8988T (cell line): Measurements from ENCODE around the gene VCL.
"Not testable (repeated sequence)": the region's sequence is repeated elsewhere in the genome, so short reads cannot be mapped to it uniquely, and the experiment has no call there.

ENCODE experiments used
- DNase-seq: peaks from one replicate; pipeline ENCODE4 v3.0.0; 2011

Gene VCL

DNA sequence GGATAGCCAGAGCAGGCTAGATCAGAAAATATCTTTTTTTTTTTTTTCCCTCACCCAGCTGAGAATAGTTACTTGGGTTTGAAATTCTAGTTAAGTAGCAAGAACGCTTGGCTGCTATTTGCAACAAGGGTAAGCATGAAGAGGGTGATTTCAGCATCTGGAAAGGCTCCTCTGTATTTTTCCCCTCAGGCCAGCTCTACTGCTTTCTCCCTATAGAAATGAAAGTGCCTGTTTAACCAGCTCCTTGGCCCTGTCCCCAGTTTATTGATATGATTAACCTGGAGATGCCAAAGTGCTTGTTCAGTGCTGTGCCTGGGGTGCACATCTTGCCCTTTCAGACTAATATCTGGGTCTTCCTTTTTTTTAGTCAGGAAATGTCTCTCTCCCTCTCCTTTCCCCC is 115.6 kb downstream of the VCL start:
- no peak for DNase-seq

GRCh38 chr10:74114041-74114448 is 116.1 kb downstream of the VCL start:
- no peak for DNase-seq

- DNase-seq = no peak
Measured at GRCh38 chr10:74117738-74118137, 119.8 kb downstream of the VCL start.

GRCh38 chr10:74118804-74119203 is 120.9 kb downstream of the VCL start:
- no peak for DNase-seq

DNA sequence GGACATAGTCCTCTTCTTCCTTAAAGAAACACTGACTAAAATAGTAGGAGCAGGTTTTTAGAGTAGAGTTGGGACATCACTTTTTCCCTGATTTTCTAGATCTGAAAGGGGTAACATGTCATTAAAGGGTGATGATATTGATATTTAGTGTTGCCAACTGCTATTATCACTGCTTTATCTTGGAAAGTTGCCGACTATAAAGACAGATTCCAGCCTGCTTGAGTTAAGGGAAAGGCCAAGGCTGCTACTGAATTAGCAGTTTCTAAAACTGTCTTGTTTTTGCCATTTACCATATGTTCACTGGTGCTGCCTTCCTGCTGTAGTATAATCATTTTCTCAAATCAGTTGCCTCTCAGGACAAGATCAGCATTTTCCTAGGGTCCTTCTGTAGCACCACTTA is 123.0 kb downstream of the VCL start:
- no peak for DNase-seq

- no peak for DNase-seq
Measured at GRCh38 chr10:74121368-74121767, 123.5 kb downstream of the VCL start.

- DNase-seq = no peak
Measured at GRCh38 chr10:74122060-74122459, 124.1 kb downstream of the VCL start.

DNA sequence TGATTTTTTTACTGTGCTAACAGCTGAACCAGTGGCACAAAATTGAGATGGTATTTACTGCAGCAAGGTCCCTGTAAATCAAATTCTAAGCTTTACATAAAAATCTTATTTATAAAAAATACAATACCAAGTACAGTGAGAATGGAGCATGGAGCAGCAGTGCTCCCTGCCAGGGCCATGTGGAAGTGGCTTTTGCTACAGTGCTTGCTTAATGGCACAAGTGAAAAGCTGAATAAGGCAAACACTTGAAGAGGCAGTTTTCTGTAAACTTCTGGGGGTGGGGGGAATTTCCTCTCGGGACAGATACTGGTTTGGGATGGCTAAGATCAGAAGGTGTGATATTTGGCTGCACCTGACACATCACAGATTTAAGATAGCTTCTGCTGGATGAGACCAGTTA is 125.2 kb downstream of the VCL start:
- no peak for DNase-seq

DNA sequence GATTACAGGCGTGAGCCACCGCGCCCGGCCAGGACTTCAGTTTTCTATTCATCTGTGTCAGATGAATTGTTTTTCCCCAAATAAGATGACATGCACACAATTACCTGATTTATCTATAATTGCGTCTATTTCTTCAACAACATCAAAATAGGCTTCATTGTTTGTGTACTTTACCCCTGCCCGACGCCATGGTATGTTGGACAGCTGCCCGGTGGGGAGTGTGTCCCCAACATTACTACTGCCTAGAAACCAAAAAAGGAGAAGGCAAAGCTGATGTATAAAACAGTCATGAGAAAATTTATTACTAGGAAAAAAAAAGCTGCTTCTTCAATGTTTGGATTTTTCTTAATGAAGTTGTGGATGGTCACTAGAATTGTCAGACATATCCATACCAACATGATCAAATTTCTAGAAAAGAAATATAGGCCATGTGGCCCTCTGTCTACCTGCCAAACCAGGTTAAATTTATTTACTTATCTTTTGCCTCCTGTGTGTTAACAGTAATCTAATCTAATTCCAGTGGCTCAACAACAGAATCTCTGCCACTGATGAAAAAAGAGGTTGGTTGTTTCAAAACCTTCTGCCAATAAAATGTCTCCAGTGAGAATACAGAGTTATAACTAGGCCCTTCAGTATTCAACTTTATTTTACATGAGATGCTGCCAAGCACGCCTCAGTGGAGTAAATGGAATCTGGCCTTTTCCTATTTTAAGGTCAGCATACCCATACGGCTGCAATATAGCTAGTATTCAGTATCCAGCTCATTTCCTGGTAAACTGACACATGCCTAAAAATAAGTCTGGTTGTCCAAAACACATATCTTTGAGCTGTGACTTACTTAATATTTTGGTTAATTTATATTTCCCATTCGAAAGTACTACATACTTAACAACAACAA is 136.3 kb downstream of the VCL start:
- DNase-seq = no peak

- DNase-seq = no peak
Measured at GRCh38 chr10:74135452-74135851, 137.5 kb downstream of the VCL start.

GRCh38 chr10:74137992-74138391 is 140.1 kb downstream of the VCL start:
- DNase-seq = no peak

- not testable (repeated sequence) for DNase-seq
Measured at GRCh38 chr10:74138596-74138995, 140.7 kb downstream of the VCL start.

GRCh38 chr10:74139981-74140380 is 142.1 kb downstream of the VCL start:
- no peak for DNase-seq

GRCh38 chr10:74140553-74140952 is 142.6 kb downstream of the VCL start:
- DNase-seq = no peak

- DNase-seq = no peak
Measured at GRCh38 chr10:74145133-74145532, 147.2 kb downstream of the VCL start.

DNA sequence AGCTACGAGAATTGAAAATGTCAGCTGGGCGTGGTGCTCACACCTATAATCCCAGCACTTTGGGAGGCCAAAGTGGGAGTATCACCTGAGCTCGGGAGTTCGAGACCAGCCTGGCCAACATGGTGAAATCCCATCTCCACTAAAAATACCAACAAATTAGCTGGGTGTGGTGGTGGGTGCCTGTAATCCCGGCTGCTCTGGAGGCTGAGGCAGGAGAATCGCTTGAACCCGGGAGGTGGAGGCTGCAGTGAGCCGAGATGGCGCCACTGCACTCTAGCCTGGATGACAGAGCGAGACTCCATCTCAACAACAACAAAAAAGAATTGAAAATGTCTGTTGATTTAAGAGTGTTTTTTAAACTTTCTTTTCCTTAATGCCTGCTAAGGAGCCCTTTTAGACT is 149.1 kb downstream of the VCL start:
- not testable (repeated sequence) for DNase-seq

- DNase-seq = peak; percentile 67
Measured at GRCh38 chr10:74150204-74150989, 152.5 kb downstream of the VCL start, which contains the start of gene AP3M1. TSS of gene AP3M1 (minus strand) at chr10:74150828. CDS start at chr10:74138379, 12,449 bp downstream.

- peak; percentile 66 for DNase-seq
Measured at GRCh38 chr10:74150990-74151878, 153.3 kb downstream of the VCL start, which contains the start of gene ADK. TSS of gene ADK (plus strand) at chr10:74151221. CDS start at chr10:74151279, 58 bp downstream.

GRCh38 chr10:74151879-74152722 is 154.2 kb downstream of the VCL start:
- no peak for DNase-seq

DNA sequence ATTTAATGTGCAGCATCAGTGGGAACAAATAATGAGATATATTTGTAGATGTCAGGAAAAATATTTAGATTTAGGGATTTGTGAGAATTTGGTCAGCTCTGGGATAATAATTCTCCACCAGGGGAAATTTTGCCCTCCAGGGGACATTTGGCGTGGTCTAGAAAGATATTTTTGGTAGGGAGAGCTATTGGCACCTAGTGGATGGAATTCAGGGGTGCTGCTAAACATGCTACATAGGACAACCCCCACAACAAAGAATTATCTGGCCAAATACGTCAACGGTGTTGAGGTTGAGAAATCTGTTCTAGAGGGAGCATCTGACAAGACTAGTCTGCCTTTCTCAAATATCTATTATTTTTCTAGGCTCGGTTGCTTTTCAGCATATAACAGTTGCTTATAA is 155.2 kb downstream of the VCL start:
- no peak for DNase-seq

DNA sequence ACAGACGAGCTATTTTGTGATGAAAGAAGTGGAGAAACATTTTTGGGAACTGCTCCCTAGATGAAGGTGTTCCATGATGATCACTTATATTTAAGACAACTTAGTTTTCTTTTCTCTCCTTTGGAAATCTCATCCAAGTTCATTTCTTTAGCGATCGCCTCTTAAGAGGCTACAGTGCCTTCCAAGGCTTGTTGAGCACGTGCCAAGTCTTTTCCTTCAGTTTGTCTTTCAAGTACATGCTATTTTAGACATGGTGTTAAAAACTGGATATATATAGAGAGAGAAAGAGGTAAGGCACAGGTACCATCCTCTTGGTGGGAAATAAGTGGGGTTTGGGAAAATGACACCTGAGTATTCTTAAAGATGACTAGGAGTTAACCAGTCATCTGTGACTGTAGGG is 155.8 kb downstream of the VCL start:
- DNase-seq = no peak

DNA sequence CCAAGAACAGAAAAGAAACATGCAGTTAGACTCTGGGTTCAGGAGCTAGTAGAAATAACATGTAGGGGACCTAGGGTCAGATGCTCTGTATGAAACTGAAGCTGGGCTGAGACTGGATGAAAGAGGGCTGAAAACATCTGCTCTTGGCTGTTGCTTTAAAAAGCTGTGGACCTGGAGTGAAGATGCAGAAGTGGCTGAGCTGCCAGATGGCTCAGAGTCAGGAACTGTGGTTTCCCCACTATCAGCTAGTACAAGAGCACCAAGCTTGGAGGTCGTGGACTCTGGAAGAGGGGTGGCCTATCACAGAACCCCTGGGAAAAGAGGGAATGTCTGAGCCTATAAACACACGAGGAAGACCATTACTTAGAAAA is 159.0 kb downstream of the VCL start:
- no peak for DNase-seq
